ENCODE data around the gene SMC1B. TPM values are rescaled to one million over a fixed set of nuclear protein-coding genes. Genes with fewer than 3 reads are reported as not detected.
"Not testable (repeated sequence)": the region's sequence is repeated elsewhere in the genome, so short reads cannot be mapped to it uniquely, and the experiment has no call there.

The SMC1B gene
- total RNA-seq, 1 experiment from 2014 or later, result 0.10 TPM

- ATAC-seq (no peak), DNase-seq (ENCODE audit: low read depth, low spot score) (no peak)
- POLR2A ChIA-PET, result no interaction called here
- in situ Hi-C loops (cut with HindIII; ENCODE audit: low pct_unique_long_range_greater_than_20kb, low sequenced_read_pairs) (no loop called here), intact Hi-C loops (cut with micrococcal nuclease; ENCODE audit: unreplicated experiment) (no loop called here)
- TF ChIP-seq CTCF (IDR thresholded peaks at IDR 0.05) (no peak), REST (IDR thresholded peaks at IDR 0.05; ENCODE audit: insufficient read depth in 1 of 2, low read depth in 2 of 2, low read length in 1 of 2) (no peak), SIN3A (IDR thresholded peaks at IDR 0.05; ENCODE audit: borderline replicate concordance, insufficient read depth, low read depth, low read length) (no peak), POLR2AphosphoS5 (IDR thresholded peaks at IDR 0.05; ENCODE audit: low read depth, low read length) (no peak)
- Histone ChIP-seq H3K36me3 (ENCODE audit: control insufficient read depth, insufficient read depth, low read length) (no peaks in the 10 kb centered on the region), H3K4me3 (ENCODE audit: low read depth in 2 of 2, low read length in 2 of 2) (no peak overlapping the region), H3K27me3 (ENCODE audit: control insufficient read depth, insufficient read depth, low read length) (no peaks in the 10 kb centered on the region), H3K4me1 (ENCODE audit: control insufficient read depth, insufficient read depth, low read length) (no peaks in the 10 kb centered on the region), H3K27ac (ENCODE audit: low read length) (no peak overlapping the region), H3K9me3 (ENCODE audit: control insufficient read depth, insufficient read depth, low read depth, low read length) (no peaks in the 10 kb centered on the region)
- BruUV-seq (replicated peaks), result no TSS peak
- CTCF ChIA-PET, result no interaction called here
Observed at GRCh38 chr22:45376009-45376408, 37.4 kb downstream of the SMC1B start.

- POLR2A ChIA-PET; H3K9me3 ChIP-seq (ENCODE audit: control insufficient read depth, insufficient read depth, low read depth, low read length); H3K4me1 ChIP-seq (ENCODE audit: control insufficient read depth, insufficient read depth, low read length); H3K4me3 ChIP-seq (ENCODE audit: low read depth in 2 of 2, low read length in 2 of 2); BruUV-seq (replicated peaks); H3K27ac ChIP-seq (ENCODE audit: low read length); H3K36me3 ChIP-seq (ENCODE audit: control insufficient read depth, insufficient read depth, low read length); CTCF ChIA-PET; in situ Hi-C loops (cut with HindIII; ENCODE audit: low pct_unique_long_range_greater_than_20kb, low sequenced_read_pairs); H3K27me3 ChIP-seq (ENCODE audit: control insufficient read depth, insufficient read depth, low read length); intact Hi-C loops (cut with micrococcal nuclease; ENCODE audit: unreplicated experiment); DNase-seq (ENCODE audit: low read depth, low spot score); ATAC-seq: not testable (repeated sequence)
Observed at GRCh38 chr22:45373592-45373991, 39.8 kb downstream of the SMC1B start.

- ChIA-PET POLR2A (no interaction called here), CTCF (no interaction called here)
- Histone ChIP-seq H3K27me3 (ENCODE audit: control insufficient read depth, insufficient read depth, low read length) (0 out of 2 replicates have a peak, but pooled peaks cover 2% of the 10 kb centered on the region), H3K4me1 (ENCODE audit: control insufficient read depth, insufficient read depth, low read length) (no peaks in the 10 kb centered on the region), H3K36me3 (ENCODE audit: control insufficient read depth, insufficient read depth, low read length) (no peaks in the 10 kb centered on the region), H3K27ac (ENCODE audit: low read length) (no peak overlapping the region), H3K4me3 (ENCODE audit: low read depth in 2 of 2, low read length in 2 of 2) (no peak overlapping the region), H3K9me3 (ENCODE audit: control insufficient read depth, insufficient read depth, low read depth, low read length) (no peaks in the 10 kb centered on the region)
- intact Hi-C loops (cut with micrococcal nuclease; ENCODE audit: unreplicated experiment), result no loop called here
- ATAC-seq (no peak), DNase-seq (ENCODE audit: low read depth, low spot score) (no peak)
- in situ Hi-C loops (cut with HindIII; ENCODE audit: low pct_unique_long_range_greater_than_20kb, low sequenced_read_pairs), result no loop called here
- BruUV-seq (replicated peaks), result no TSS peak
- no peak for TF ChIP-seq SIN3A (IDR thresholded peaks at IDR 0.05; ENCODE audit: borderline replicate concordance, insufficient read depth, low read depth, low read length)
- no peak for TF ChIP-seq REST (IDR thresholded peaks at IDR 0.05; ENCODE audit: insufficient read depth in 1 of 2, low read depth in 2 of 2, low read length in 1 of 2)
- no peak for TF ChIP-seq POLR2AphosphoS5 (IDR thresholded peaks at IDR 0.05; ENCODE audit: low read depth, low read length)
- no peak for TF ChIP-seq CTCF (IDR thresholded peaks at IDR 0.05)
- no peak for TF ChIP-seq TCF7L2 (IDR thresholded peaks at IDR 0.05; ENCODE audit: low read depth, low read length)
Observed at GRCh38 chr22:45366713-45367112, 46.7 kb downstream of the SMC1B start.
